ENCODE measurements around the gene OR10K1. TPM values are rescaled to one million over a fixed set of nuclear protein-coding genes. Genes with fewer than 3 reads are reported as not detected.

The OR10K1 gene
- total RNA-seq (2011; cell fraction: chromatin; rRNA removed; ENCODE audit: low replicate concordance), result not detected in 2 replicates
- total RNA-seq (2011; cell fraction: nucleolus; rRNA removed), result not detected in 2 replicates
- not detected in 2 replicates for total RNA-seq (2011; cell fraction: nucleoplasm; rRNA removed)
- total RNA-seq (2014; rRNA removed), result not detected in 2 replicates
- not detected in 2 replicates for total RNA-seq (2014; rRNA removed; fragmentation: Illumina TruSeq; extraction: Trizol)
- not detected in 2 replicates for total RNA-seq (2015; rRNA removed; fragmentation: Illumina TruSeq; extraction: Trizol)
- total RNA-seq (2021), result not detected in 2 replicates
- not detected in 2 replicates for polyA plus RNA-seq (2011; rRNA removed)
- not detected in 2 replicates for polyA plus RNA-seq (2011; cell fraction: cytosol; rRNA removed)
- not detected in 2 replicates for polyA plus RNA-seq (2011; cell fraction: nucleus; rRNA removed)
- not detected in 2 replicates for polyA plus RNA-seq (2012)
- polyA plus RNA-seq (2014; fragmentation: Illumina TruSeq; extraction: Trizol), result not detected in 2 replicates
- not detected for polyA plus RNA-seq (2014; fragmentation: Nextera tagmentation; extraction: Ambion mirVana)
- polyA plus RNA-seq (2014; rRNA removed), result not detected in 2 replicates
- polyA minus RNA-seq (2011; rRNA and poly(A)+ RNA removed), result not detected in 2 replicates
- not detected in 2 replicates for polyA minus RNA-seq (2011; cell fraction: cytosol; rRNA and poly(A)+ RNA removed)
- polyA minus RNA-seq (2011; cell fraction: nucleus; rRNA and poly(A)+ RNA removed), result not detected in 2 replicates
- not detected for Bru-seq, nascent RNA
- BruChase-seq, experiment 1, labeled RNA remaining after a 2-hour chase, result not detected
- not detected for BruChase-seq, experiment 2, labeled RNA remaining after a 6-hour chase
- long read RNA-seq, experiment 1, result 0 reads
- long read RNA-seq, experiment 2, result 0 reads
- long read RNA-seq, experiment 3, result 0 reads

- no TSS peak for BruUV-seq (replicated peaks)
- Histone ChIP-seq H3K79me2 (ENCODE audit: control insufficient read depth, insufficient read depth, low read length) (no peaks in the 10 kb centered on the region), H3K9me3 (replicated peaks; ENCODE audit: control insufficient read depth, insufficient read depth, low read depth, low read length) (no peaks in the 10 kb centered on the region), H3K9ac (ENCODE audit: insufficient read depth in 1 of 2, low read depth in 2 of 2, low read length in 2 of 2) (no peak within 1 kb of the TSS), H3K36me3 (ENCODE audit: control insufficient read depth, insufficient read depth, low read length) (no peaks in the 10 kb centered on the region), H3K27me3 (ENCODE audit: control insufficient read depth in 2 of 2, insufficient read depth in 2 of 2, low read length in 2 of 2) (no peaks in the 10 kb centered on the region), H3K4me3 (no peak within 1 kb of the TSS), H3K4me2 (ENCODE audit: insufficient read depth, low read length) (no peak within 1 kb of the TSS), H3K4me1 (replicated peaks in 1 of 2; ENCODE audit: control insufficient read depth in 2 of 2, insufficient read depth in 2 of 2, low read length in 2 of 2) (no peaks in the 10 kb centered on the region), H4K20me1 (replicated peaks; ENCODE audit: control insufficient read depth, insufficient read depth, low read length) (no peaks in the 10 kb centered on the region), H3K9me1 (ENCODE audit: control insufficient read depth, insufficient read depth, low read length) (no peaks in the 10 kb centered on the region), H3K27ac (ENCODE audit: extremely low read depth, low read depth, low read length) (no peak within 1 kb of the TSS), H2AFZ (ENCODE audit: low read depth, low read length) (no peak within 1 kb of the TSS)
- DNase-seq (ENCODE audit: extremely low read depth in 1 of 4, low spot score in 3 of 4), result no peak
- intact Hi-C loops (cut with micrococcal nuclease), result no loop called here
- WGBS (ENCODE audit: insufficient coverage, low coverage, missing lambda C conversion rate), result 0% methylated on average over 2 of the region's 2 CpGs
- FAIRE-seq, result no peak
- POLR2A ChIA-PET, result no interaction called here
- CTCF ChIA-PET (ENCODE audit: low intra/inter-chr PET ratio), result no interaction called here
- ATAC-seq, result no peak
- in situ Hi-C loops (cut with MboI), result no loop called here
- TF ChIP-seq ZNF274 (IDR thresholded peaks at IDR 0.05; ENCODE audit: borderline replicate concordance, low read depth, low read length) (no peak), RUNX1 (IDR thresholded peaks at IDR 0.05; ENCODE audit: low read depth) (no peak), NR2C1 (IDR thresholded peaks at IDR 0.05) (no peak), NR2C1 (tag; IDR thresholded peaks at IDR 0.05) (no peak), SMARCA4 (IDR thresholded peaks at IDR 0.05) (no peak), MED1 (CRISPR knock-in tag; IDR thresholded peaks at IDR 0.05; ENCODE audit: borderline replicate concordance) (no peak)
Measured at GRCh38 chr1:158461534-158461933, at the start of gene OR10K1. Gene OR10K1 (plus strand): TSS chr1:158461834. CDS start chr1:158465562, 3,728 bp downstream.

Data from K562 (cell line).